Erythroblast (primary cell): Measurements from ENCODE around the gene PATJ.
A peak's percentile ranks its signal among the peaks of the same experiment; 100 is the strongest.
"Not testable (repeated sequence)": the region's sequence is repeated elsewhere in the genome, so short reads cannot be mapped to it uniquely, and the experiment has no call there.

Source experiments
- DNase-seq, 2 experiments: peaks; one replicate each; lab custom pipeline; 2025; lab: John Stamatoyannopoulos, UW
- GATA1 ChIP-seq: IDR thresholded peaks from 2 replicates; pipeline ENCODE4 v1.6.1; 2011; ENCODE audit warnings: low read depth, mild to moderate bottlenecking, control low read depth, low read length, moderate library complexity
- POLR2A ChIP-seq: IDR thresholded peaks from 2 replicates; pipeline ENCODE4 v1.6.1; 2011; ENCODE audit warnings: mild to moderate bottlenecking, low read length

PATJ gene

GRCh38 chr1:61865646-61866220 lies 123.5 kb downstream of the PATJ start:
- no peak for DNase-seq
- no peak for TF ChIP-seq GATA1
- no peak for TF ChIP-seq POLR2A

DNA sequence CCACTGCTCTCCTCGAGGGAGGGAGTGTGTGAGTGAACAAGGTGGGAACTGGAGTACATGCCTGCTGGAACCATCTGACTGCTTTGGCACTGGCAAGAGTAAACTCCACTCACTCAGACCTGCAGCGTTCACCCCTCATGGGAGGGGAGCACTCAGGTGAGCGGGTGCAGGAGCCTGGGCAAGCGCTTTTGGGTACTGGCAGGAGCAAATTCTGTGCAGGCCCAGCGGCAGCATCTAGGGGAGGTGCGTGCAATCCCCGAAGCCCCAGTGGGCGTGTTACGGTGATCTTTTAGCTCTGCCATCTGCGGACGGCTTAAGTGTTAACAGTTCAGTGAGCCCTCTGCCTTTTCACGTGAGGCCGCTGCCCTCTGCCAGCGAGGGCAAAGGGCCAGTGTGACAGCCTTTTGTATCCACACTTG lies 127.4 kb downstream of the PATJ start:
- DNase-seq = no peak
- TF ChIP-seq GATA1 (no peak), POLR2A (no peak)

- TF ChIP-seq POLR2A = no peak
- no peak for TF ChIP-seq GATA1
These were observed 129.9 kb downstream of the PATJ start for GRCh38 chr1:61872206-61872605.

DNA sequence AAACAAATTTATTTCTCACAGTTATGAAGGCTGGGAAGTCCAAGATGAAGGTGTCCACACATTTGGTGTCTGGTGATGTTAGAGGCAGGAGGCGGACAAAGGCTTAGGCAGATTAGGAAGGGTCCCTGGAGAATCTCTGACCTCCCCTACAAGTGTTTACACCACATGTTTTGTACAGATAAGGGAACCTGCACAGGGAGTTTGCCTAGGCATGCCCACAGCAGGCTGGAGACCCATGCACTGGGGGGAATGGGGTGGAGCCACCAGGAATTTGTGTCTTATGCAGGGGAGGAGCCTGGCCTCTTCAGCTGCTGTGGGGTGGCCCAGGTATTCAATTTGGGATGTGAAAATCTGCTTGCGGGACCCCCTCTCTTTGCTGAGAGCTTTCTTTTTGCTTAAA lies 131.3 kb downstream of the PATJ start:
- peak; percentile 5 to 13 for DNase-seq
- no peak for TF ChIP-seq GATA1
- TF ChIP-seq POLR2A = no peak

More at GRCh38 chr1:61872206-61872605, 129.9 kb downstream of the PATJ start:
- DNase-seq = no peak

DNA sequence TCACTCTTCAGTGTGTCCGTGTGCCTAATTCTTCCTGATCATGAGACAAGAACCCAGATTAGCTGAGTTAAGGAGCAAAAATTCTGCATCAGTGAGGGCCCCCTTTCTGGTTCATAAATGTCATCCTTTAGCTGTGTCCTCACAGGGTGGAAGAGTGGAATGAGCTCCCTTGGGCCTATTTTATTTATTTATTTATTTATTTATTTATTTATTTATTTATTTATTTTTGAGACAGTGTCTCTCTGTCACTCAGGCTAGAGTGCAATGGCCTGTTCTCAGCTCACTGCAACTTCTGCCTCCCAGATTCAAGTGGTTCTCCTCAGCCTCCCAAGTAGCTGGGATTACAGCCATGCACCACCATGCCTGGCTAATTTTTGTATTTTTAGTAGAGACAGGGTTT lies 131.7 kb downstream of the PATJ start:
- DNase-seq = no peak
- TF ChIP-seq POLR2A (no peak), GATA1 (no peak)

GRCh38 chr1:61875198-61875597 lies 132.9 kb downstream of the PATJ start:
- DNase-seq = no peak
- TF ChIP-seq GATA1 (no peak), POLR2A (no peak)

DNA sequence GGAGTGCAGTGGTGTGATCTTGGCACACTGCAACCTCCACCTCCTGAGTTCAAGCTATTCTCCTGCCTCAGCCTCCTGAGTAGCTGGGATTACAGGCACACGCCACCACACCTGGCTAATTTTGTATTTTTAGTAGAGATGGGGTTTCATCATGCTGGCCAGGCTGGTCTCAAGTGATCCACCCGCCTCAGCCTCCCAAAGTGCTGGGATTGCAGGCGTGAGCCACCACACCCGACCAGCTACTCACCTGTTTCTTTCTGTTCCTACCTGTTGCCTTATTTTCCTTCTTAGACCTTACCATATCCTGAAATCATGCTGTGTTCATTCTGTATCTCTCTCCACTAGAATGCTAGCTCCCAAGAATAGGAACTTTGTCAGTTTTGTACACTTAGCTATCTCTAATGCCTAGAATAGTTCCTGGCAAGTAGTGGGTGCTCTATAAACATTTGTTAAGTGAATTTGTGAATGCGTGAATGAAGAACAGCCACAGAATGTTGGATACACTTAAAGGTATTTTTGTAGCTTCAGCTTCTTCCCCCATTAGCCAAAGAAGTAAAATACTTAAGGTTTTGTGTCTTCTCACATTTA lies 137.7 kb downstream of the PATJ start:
- DNase-seq = not testable (repeated sequence)

DNA sequence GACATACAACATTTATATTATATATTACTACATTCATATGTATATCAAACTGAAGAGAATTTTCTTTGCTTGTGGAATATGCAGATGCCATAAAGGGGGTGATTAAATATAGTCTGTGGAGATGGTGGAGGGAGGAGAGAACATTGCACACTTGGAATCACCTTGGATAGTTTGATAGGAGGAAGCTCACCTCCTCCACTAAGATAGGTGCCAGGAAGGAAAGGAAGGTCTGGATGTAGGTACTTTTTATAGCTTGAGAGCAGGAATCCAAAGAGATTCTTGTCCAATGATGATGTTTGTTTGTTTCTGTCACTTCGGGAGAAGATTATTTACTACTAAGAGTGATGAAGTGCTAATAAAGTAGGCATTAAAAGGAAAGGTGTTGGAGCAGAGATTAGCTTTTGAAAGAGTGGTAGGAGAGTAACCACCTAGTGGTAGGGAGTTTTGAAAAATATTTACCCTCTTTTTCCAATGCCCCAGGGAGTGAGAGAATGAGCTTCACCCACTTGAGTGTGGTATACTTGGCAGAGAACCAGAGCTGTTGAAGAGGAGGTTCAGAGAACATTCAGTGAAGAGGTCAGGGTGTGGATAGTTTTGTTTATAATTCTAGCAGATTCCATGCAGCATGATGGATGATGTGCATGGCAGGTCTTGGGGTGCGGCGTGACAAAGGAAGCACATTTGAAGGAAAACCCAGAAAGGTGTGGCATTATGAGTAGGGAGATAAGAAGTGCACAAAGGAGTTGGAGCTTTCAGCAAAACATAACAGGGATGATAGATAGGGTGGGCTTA lies 145.0 kb downstream of the PATJ start:
- DNase-seq = no peak
- TF ChIP-seq GATA1 (no peak), POLR2A (no peak)

DNA sequence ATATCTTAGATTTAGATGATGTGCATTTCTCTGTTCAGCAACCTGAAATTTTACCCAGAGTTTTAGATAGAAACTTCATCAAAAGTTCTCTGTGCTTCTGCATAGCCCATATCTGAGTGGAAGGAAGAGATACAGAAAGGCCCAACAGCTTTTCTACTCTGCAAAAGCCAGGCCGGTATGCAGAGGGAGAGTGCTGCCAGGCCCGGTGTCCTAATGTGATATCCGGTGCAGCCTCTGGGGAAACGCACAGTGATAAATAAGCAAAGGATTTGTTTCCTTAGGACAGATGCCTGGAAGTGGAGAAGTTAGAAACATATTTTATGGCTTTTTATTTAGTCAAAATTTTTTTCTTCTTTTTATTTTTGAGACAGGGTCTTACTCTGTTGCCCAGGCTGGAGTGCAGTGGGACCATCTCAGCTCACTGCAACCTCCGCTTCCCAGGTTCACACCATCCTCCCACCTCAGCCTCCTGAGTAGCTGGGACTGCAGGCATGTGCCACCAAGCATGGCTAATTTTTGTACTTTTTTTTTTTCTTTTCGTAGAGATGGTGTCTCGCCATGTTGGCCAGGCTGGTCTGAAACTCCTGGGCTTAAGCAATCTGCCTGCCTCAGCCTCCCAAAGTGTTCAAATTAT lies 145.8 kb downstream of the PATJ start:
- TF ChIP-seq POLR2A (no peak), GATA1 (no peak)
- no peak for DNase-seq

DNA sequence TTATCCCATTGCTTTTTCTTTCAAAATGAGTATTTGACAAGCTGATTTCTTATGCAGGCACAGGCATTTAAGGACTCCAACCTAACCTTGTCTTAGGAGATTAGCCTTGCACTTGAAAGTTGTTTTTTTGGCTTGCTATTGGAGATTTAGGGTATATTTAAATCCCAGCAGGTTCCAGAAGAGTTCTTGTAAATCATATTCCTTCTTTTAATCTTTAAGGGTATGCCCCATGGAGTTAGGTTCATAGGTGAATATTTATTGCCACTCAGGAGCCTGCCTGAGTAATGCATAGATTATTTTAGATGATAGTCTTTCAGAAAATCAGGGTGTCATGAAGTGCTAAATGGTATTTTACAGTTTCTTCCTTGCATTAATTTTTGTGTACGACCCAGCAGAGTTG lies 146.5 kb downstream of the PATJ start:
- TF ChIP-seq GATA1 = no peak
- DNase-seq = no peak

DNA sequence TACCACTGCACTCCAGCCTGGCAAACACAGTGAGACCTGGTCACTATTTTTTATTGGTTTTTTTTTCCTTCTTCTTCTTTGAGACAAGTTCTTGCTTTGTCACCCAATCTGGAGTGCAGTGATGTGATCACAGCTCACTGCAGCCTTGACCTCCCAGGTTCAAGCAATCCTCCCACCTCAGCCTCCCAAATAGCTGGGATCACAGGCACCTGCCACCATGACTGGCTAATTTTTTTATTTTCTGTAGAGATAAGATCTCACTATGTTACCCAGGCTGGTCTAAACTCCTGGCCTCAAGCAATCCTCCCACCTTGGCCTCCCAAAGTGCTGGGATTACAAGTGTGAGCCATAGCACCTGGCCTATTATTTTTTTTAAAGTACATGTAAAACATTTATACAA lies 148.2 kb downstream of the PATJ start:
- not testable (repeated sequence) for DNase-seq

DNA sequence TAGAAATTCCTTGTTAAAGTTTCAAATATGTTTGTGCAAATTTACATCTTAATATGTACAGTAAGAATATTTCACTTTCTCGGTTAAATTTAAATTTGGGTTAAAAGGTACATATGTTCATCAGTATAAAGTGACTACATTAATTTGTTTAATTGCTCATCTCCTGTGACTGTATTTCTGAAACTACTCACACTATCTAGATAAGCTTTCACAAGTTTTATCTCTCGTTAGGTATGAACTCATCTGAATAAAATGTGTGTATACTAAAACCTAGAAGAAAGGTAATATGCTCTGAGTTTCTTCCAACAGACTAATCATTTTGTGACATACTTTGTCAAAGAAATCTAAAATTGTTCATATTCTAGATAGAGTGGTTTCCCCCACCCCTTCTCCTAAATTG lies 150.7 kb downstream of the PATJ start:
- TF ChIP-seq POLR2A (no peak), GATA1 (no peak)
- DNase-seq = no peak

GRCh38 chr1:61894296-61894695 lies 152.0 kb downstream of the PATJ start:
- not testable (repeated sequence) for DNase-seq

- DNase-seq = no peak
- TF ChIP-seq GATA1 (no peak), POLR2A (no peak)
These were observed 152.9 kb downstream of the PATJ start for GRCh38 chr1:61895175-61895574.
